MV-4-11 (cell line): ENCODE data around the gene SLC6A7.

Source experiments
- DNase-seq: peaks from one replicate; lab custom pipeline; 2025; lab: John Stamatoyannopoulos, UW

SLC6A7 gene

GRCh38 chr5:150155258-150156026 lies 34.4 kb upstream of the SLC6A7 start, which contains the start of gene PDGFRB:
TSS of gene PDGFRB (minus strand) at chr5:150155845. CDS start at chr5:150137047, 18,798 bp downstream.
- DNase-seq = no peak

- no peak for DNase-seq
These were observed 33.9 kb upstream of the SLC6A7 start for GRCh38 chr5:150156027-150156368.

GRCh38 chr5:150156540-150156939 lies 33.3 kb upstream of the SLC6A7 start:
- DNase-seq = no peak

- DNase-seq = no peak
These were observed 32.7 kb upstream of the SLC6A7 start for GRCh38 chr5:150157168-150157567.

GRCh38 chr5:150158170-150158949 lies 31.5 kb upstream of the SLC6A7 start:
- no peak for DNase-seq

- DNase-seq = no peak
These were observed 30.8 kb upstream of the SLC6A7 start for GRCh38 chr5:150159031-150159430.

GRCh38 chr5:150159741-150160179 lies 30.1 kb upstream of the SLC6A7 start:
- DNase-seq = peak; percentile 9

GRCh38 chr5:150160448-150161081 lies 29.3 kb upstream of the SLC6A7 start:
- no peak for DNase-seq

- peak; percentile 15 for DNase-seq
These were observed 28.4 kb upstream of the SLC6A7 start for GRCh38 chr5:150161242-150162141.

GRCh38 chr5:150162142-150162513 lies 27.7 kb upstream of the SLC6A7 start:
- DNase-seq = no peak

GRCh38 chr5:150163035-150163434 lies 26.8 kb upstream of the SLC6A7 start:
- DNase-seq = peak; percentile 17

GRCh38 chr5:150163547-150164059 lies 26.3 kb upstream of the SLC6A7 start:
- DNase-seq = no peak

GRCh38 chr5:150164211-150164980 lies 25.5 kb upstream of the SLC6A7 start:
- DNase-seq = no peak

- no peak for DNase-seq
These were observed 23.7 kb upstream of the SLC6A7 start for GRCh38 chr5:150166037-150166649.

- no peak for DNase-seq
These were observed 23.0 kb upstream of the SLC6A7 start, which contains the start of gene CDX1 for GRCh38 chr5:150166650-150167511. TSS of gene CDX1 (plus strand) at chr5:150166778. CDS start at chr5:150166877, 99 bp downstream.

GRCh38 chr5:150167512-150167850 lies 22.4 kb upstream of the SLC6A7 start:
- DNase-seq = no peak

- DNase-seq = no peak
These were observed 22.0 kb upstream of the SLC6A7 start for GRCh38 chr5:150167908-150168307.

GRCh38 chr5:150168864-150169263 lies 21.0 kb upstream of the SLC6A7 start:
- DNase-seq = no peak

GRCh38 chr5:150172145-150172544 lies 17.7 kb upstream of the SLC6A7 start:
- DNase-seq = no peak
